Subcutaneous adipose tissue (tissue), 4 donors: Measurements from ENCODE around the gene NUMBL. TPM values are rescaled to one million over a fixed set of nuclear protein-coding genes. Genes with fewer than 3 reads are reported as not detected.

Experiments
- total RNA-seq, 4 donors: library from RNA; depleted of rRNA; stranded (reverse); fragments of >200 nt; gene quantifications; one replicate each; pipeline ENCODE4 v1.1.0, GENCODE V29; 2016
- TF ChIP-seq, protein P1 (sequence below): fragments of 450-650 bp; IDR thresholded peaks from one replicate; pipeline ENCODE4 v1.5.1; 2016; ENCODE audit warnings: low read depth, mild to moderate bottlenecking, control low read depth, antibody characterized with exemption, moderate library complexity

NUMBL gene
- total RNA-seq, 4 donors from 2014 or later = 20.7 to 58.4 (median 50.0) TPM

DNA sequence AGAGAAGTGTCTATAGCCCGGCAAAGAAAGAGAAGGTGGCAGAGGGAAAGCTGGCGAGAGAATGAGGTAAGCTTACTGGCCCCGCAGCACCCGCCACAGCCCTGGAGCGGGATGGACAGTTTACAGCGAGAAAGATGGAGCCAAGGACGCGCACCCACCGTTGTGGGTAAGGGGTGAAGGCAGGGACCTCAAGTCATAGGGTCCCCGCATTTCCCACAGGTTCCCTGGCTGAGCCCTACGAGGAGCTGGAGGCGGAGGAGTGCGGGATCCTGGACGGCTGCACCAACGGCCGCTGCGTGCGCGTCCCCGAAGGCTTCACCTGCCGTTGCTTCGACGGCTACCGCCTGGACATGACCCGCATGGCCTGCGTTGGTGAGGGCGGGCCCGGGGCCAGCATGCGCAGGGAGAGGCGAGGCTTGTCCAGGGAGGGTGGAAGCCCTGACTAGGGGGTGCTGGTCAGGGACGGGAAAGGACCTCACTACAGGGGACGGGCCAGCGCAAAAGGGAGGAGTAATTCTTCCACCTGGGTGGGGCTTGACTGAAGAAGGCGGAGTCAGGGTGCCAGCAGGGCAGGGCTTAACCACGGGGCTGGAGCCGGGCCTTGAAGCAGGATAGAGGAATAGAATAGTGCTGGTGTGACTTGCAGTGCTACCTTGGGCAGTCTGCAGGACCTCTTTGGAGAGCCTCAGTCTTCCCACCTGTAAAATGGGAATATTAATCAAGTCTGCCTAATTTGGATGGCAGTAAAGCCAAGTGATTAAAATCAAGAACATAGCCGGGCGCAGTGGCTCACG lies 62.8 kb downstream of the NUMBL start:
- TF ChIP-seq, protein P1, sequence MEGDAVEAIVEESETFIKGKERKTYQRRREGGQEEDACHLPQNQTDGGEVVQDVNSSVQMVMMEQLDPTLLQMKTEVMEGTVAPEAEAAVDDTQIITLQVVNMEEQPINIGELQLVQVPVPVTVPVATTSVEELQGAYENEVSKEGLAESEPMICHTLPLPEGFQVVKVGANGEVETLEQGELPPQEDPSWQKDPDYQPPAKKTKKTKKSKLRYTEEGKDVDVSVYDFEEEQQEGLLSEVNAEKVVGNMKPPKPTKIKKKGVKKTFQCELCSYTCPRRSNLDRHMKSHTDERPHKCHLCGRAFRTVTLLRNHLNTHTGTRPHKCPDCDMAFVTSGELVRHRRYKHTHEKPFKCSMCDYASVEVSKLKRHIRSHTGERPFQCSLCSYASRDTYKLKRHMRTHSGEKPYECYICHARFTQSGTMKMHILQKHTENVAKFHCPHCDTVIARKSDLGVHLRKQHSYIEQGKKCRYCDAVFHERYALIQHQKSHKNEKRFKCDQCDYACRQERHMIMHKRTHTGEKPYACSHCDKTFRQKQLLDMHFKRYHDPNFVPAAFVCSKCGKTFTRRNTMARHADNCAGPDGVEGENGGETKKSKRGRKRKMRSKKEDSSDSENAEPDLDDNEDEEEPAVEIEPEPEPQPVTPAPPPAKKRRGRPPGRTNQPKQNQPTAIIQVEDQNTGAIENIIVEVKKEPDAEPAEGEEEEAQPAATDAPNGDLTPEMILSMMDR = no peak

DNA sequence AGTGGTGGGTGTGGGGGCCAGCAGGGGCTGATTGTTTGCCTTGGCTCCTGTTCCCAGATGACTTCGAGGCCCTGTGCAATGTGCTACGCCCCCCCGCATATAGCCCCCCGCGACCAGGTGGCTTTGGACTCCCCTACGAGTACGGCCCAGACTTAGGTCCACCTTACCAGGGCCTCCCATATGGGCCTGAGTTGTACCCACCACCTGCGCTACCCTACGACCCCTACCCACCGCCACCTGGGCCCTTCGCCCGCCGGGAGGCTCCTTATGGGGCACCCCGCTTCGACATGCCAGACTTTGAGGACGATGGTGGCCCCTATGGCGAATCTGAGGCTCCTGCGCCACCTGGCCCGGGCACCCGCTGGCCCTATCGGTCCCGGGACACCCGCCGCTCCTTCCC lies 63.5 kb downstream of the NUMBL start:
- TF ChIP-seq, protein P1 = no peak

DNA sequence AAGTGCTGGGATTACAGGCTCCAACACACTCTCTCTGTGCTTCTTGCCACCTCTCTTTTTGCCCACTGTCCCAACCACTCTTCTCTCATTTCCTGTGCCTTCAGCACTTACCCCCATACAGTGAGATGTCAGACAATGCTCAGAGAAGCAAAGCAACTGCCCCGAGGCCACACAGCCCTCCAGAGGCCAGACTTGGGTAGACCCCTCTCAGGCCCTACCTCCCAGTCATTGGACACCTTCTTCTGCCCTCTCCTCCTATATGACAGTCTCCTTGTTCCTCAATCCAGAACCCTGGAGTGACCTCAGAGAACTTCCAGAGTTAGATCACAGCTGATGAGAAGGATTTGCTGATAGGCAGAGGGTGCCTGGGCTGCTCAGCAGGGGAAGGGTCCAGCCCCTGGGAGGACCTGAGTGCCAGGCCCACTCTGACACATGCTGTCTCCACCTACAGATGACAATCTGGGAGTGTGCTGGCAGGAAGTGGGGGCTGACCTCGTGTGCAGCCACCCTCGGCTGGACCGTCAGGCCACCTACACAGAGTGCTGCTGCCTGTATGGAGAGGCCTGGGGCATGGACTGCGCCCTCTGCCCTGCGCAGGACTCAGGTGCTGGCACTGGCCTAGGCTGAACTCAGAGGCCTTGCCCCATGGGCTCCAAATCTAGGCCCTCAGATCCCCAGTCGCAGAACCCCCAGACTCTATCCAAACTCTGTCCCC lies 64.9 kb downstream of the NUMBL start:
- TF ChIP-seq, protein P1 = no peak

DNA sequence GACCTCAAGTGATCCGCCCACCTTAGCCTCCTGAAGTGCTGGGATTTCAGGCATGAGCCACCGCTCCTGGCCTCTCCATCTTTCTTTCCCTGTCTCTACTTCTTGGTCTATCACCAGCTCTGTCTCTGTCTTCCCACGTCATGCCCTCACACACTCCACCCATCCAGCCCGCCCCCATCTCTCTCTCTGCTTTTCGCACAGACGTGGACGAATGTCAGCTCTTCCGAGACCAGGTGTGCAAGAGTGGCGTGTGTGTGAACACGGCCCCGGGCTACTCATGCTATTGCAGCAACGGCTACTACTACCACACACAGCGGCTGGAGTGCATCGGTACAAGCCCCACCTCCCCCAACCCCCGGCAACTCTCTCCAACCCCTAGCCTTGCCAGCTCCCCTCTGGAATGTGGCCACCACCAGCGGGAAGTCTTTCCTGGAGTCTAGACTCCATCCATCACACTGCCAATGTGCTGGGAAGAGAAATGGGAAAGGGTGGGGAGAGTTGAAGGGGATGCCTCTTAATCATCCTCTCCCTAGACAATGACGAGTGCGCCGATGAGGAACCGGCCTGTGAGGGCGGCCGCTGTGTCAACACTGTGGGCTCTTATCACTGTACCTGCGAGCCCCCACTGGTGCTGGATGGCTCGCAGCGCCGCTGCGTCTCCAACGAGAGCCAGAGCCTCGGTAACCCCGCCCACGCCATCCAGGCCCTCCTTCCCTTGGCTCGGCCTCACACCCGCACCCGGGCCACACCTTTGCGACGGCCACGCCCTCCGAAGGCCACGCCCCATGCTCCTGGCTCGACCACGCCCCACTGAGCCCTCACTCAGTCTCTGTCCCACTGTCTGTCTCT lies 66.8 kb downstream of the NUMBL start:
- TF ChIP-seq, protein P1 = no peak

DNA sequence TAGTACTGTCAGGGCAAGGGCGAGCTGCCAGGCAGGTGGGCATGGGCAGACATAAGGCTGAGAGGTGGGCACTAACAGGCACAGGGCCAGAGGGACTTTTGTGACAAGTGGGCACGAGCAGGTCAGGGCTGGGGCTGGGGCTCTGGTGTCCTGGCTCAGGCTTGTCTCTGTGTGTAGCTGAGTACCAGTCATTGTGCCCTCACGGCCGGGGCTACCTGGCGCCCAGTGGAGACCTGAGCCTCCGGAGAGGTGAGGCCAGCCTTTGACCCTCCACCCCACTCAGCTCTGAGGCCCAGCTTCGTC lies 67.7 kb downstream of the NUMBL start:
- TF ChIP-seq, protein P1 = no peak

DNA sequence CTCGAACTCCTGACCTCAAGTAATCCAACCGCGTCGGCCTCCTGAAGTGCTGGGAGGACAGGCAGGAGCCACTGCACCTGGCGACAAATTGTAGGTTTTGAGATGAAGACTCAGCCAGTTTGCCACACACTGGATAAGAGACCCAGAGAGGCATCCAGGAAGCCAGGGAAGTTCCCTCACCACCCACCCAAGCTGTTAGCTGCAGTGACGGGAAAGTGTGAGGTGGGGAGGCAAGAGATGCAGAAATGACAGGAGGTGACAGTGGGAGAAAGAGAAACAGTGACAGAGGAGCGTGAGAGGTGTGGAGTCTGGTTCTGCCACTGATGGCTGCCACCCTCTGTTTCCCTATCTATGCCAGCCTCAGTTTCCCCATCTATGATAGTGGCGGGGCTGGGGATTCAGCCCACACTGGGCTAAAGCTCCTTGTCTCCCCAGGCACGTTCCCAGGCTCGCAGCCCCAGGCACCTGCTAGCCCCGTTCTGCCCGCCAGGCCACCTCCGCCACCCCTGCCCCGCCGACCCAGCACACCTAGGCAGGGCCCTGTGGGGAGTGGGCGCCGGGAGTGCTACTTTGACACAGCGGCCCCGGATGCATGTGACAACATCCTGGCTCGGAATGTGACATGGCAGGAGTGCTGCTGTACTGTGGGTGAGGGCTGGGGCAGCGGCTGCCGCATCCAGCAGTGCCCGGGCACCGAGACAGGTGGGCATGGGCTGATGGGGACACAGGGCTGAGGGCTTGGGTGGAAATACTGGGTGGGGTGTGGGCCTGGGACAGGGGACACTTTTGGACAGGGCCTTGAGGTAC lies 68.3 kb downstream of the NUMBL start:
- TF ChIP-seq, protein P1 = no peak
